Stimulated activated CD4-positive, alpha-beta T cell treated with anti-CD3 and anti-CD28 coated beads, TNF-alpha, amount 100 ng/mL, for 48 hours (primary cell): ENCODE data around the gene CXCL6.

Experiments used
- DNase-seq, 3 donors: peaks; one replicate each; pipeline ENCODE4 v3.0.0-alpha.2; 2020; ENCODE audit warnings: low read depth in 3 of 3

Gene CXCL6

GRCh38 chr4:73842696-73843095 lies 6.2 kb downstream of the CXCL6 start:
- no peak for DNase-seq

GRCh38 chr4:73843369-73843768 lies 6.9 kb downstream of the CXCL6 start:
- DNase-seq: no peak

GRCh38 chr4:73844345-73844744 lies 7.9 kb downstream of the CXCL6 start:
- no peak for DNase-seq

GRCh38 chr4:73844806-73845205 lies 8.3 kb downstream of the CXCL6 start:
- no peak for DNase-seq

- DNase-seq: no peak
Observed at GRCh38 chr4:73847526-73848182, 11.2 kb downstream of the CXCL6 start.

GRCh38 chr4:73848183-73848777 lies 11.8 kb downstream of the CXCL6 start:
- no peak for DNase-seq

GRCh38 chr4:73850261-73850970 lies 13.9 kb downstream of the CXCL6 start:
- DNase-seq: no peak

- no peak for DNase-seq
Observed at GRCh38 chr4:73851293-73851692, 14.8 kb downstream of the CXCL6 start.

- no peak for DNase-seq
Observed at GRCh38 chr4:73852771-73853170, 16.3 kb downstream of the CXCL6 start.

GRCh38 chr4:73853246-73853704 lies 16.8 kb downstream of the CXCL6 start, which contains the start of gene PF4V1:
Gene PF4V1 (plus strand): TSS chr4:73853296. CDS start chr4:73853363, 67 bp downstream.
- no peak for DNase-seq

GRCh38 chr4:73853718-73854473 lies 17.4 kb downstream of the CXCL6 start:
- DNase-seq: no peak

GRCh38 chr4:73855406-73855805 lies 18.9 kb downstream of the CXCL6 start:
- DNase-seq: no peak

GRCh38 chr4:73856518-73856917 lies 20.0 kb downstream of the CXCL6 start:
- DNase-seq: no peak

GRCh38 chr4:73859614-73860088 lies 23.2 kb downstream of the CXCL6 start:
- no peak for DNase-seq

- DNase-seq: no peak
Observed at GRCh38 chr4:73860181-73860580, 23.7 kb downstream of the CXCL6 start.

- no peak for DNase-seq
Observed at GRCh38 chr4:73860917-73861316, 24.4 kb downstream of the CXCL6 start.

GRCh38 chr4:73862322-73862721 lies 25.8 kb downstream of the CXCL6 start:
- DNase-seq: no peak

GRCh38 chr4:73864365-73864764 lies 27.9 kb downstream of the CXCL6 start:
- DNase-seq: no peak

- no peak for DNase-seq
Observed at GRCh38 chr4:73864961-73865360, 28.5 kb downstream of the CXCL6 start.

- DNase-seq: no peak
Observed at GRCh38 chr4:73865431-73866096, 29.1 kb downstream of the CXCL6 start.

- no peak for DNase-seq
Observed at GRCh38 chr4:73866246-73866645, 29.8 kb downstream of the CXCL6 start.
